Stimulated activated CD4-positive, alpha-beta T cell treated with anti-CD3 and anti-CD28 coated beads, Interleukin-2, amount 100 ng/mL, for 24 hours (primary cell): ENCODE data around the gene CHCHD6.

Experiments
- DNase-seq, 2 donors: peaks; one replicate each; pipeline ENCODE4 v3.0.0-alpha.2; 2020

The CHCHD6 gene

GRCh38 chr3:126963261-126964190 is 259.5 kb downstream of the CHCHD6 start:
- no peak for DNase-seq

DNA sequence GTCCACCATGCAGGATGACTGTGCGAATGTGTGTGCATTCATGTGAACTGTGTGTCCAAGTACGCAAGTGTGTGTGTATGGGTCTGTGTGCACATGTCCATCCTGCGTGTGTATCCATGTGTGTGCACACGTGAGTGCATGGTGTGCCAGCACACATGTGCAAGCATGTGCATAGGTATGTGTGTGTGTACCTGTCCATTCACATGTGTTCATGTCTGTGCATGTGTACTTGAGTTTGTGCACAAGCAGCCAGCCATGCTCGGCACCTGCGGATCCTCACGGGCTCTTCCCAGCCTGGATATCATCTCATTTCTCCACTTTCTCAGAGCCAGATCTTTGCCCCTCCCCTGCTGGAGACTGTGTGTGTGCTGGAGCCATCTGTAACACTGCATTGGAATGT is 260.2 kb downstream of the CHCHD6 start:
- DNase-seq: no peak

DNA sequence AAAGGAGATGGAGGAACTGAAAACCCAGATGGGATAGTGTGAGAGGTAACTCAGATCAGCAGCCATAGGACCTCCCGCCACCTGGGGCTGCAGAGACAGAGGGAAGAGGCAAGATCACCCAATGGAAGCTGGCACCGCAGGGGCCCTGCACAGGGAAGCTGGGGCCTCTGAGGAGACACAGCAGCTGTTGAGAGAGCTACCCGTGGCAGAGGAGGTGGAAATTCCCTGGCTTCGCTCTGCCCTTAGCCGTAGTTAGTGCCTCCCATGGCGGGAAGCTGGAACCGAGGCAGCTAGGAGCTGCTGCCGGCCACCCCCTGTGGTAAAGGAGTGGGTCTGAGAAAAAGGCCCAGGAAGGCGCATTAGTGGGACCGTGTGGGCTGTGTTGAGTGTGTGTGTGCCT is 260.9 kb downstream of the CHCHD6 start:
- no peak for DNase-seq

DNA sequence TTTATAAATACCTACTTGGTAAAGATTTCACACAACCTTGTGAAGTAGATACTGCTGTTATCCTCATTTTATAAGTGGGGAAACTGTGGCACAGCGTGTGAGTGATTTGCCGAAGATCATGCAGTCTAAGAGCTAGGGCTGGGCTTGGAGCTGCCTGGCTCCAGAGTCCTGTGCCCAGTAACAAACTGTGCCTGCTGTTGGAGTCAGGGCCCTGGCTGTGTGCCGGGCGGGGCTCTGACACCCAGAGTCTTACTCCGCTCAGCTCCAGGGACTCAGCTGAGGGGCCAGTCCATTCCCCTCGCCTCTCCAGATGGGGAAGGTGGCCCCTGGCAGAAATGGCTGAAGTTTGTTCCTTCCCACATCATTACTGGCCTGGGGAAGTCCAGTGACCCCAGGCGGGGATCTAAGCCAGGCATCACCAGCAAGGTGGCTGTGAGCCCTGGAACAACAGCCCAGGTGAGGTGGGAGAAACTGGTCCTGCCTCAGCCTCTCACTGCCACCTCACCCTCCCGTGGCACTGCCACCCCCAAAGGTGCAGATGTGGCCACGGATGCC is 261.6 kb downstream of the CHCHD6 start:
- DNase-seq: no peak

- no peak for DNase-seq
Measured at GRCh38 chr3:126967386-126967785, 263.3 kb downstream of the CHCHD6 start.

DNA sequence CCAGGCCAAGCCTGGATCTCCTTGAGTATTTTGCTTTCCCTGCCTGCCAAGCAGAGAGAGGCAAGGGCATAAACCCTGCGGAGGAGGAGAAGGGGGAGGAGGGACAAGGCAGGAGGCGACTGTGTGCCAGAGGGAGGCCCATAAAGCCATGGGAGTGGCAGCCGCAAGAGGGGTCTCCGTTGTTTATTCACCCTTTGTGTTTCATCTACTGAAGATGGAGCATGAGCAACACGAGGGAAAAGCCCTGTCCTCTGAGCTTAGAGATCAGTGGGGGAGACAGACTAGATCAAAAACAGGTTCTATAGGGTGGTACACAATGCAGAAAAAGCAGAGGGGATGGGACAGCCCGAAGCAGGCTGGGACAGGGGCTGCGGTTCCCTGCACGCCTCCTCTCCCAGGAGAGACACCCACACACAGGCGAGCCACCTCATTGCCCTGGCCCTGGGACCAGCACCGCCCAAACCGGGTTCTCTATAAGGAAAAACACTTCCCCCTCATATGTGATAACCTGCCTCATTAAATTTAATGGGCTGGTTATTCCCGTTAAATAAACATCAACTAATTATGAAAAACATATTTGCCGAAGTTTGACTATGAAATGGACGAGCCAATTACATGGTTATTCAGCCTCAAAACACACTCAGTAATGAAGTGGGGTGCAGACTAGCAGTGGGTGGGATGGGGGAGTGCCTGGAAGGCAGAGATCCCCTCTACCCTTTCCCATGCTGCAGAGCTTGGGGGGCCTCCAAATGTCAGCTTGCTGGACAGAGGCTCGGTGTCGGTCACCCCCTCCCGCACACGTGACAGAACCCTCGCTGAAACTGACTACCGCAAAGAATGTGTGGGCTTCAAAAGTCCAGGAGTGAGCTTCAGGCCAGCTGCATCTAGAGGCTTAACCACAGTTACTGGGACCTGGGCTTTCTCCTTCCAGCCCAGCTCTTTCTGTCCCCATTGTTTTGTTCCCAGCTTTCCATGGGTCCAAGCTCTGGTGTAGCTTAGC is 264.7 kb downstream of the CHCHD6 start:
- no peak for DNase-seq

DNA sequence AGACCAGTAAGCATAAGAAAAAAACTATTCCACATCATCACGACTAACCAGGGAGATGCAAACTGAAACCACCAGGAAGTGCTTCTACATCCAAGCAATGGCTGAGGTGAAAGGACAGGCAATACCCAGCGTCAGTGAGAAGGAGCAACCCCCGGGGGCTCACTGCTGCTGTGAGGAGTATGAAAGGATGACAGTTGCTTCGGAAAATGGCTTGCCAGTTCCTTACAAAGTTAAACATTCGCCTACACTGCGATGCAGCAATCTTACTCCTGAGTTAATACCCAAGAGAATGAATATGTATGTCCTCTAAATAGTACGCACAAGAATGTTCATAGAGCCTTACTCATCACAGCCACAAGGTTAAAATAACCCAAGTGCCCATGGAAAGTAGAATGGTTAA is 265.5 kb downstream of the CHCHD6 start:
- no peak for DNase-seq

DNA sequence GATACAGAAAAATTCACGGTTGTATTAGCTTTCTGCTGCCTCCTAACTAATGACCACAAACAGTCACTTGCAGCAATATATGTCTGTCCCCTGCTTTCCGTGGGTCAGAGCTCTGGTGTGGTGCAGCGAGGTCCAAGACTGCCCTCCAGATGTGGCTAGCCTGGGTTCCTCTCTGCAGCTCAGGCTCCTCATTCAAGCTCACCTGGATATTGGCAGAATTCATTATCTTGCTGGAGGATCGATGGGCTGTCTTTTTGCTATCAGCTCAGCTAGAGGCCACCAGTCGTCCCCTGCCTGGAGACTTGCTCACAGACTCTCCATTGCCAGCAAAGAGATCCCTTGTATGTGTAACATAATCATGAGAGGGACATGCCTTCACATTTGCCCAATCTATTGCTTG is 266.1 kb downstream of the CHCHD6 start:
- no peak for DNase-seq

DNA sequence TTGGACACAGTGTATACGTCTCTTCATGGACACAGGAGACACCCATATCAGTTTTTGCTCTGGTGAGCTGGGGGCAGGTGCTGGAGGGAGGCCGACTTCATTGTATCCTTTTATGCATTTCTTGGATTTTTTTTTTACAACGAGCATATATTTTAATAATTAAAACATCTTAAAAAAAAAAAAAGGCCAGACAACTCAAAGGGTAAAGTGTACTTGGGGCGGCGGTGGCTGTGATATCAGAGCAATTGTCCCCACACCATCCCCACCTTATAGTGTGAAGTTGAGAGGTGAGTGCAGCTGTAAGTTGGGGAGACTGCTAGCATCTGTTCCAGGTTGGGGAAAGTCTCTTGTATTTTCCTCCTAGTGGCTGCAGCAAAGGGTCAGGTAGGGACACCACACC is 266.9 kb downstream of the CHCHD6 start:
- no peak for DNase-seq

DNA sequence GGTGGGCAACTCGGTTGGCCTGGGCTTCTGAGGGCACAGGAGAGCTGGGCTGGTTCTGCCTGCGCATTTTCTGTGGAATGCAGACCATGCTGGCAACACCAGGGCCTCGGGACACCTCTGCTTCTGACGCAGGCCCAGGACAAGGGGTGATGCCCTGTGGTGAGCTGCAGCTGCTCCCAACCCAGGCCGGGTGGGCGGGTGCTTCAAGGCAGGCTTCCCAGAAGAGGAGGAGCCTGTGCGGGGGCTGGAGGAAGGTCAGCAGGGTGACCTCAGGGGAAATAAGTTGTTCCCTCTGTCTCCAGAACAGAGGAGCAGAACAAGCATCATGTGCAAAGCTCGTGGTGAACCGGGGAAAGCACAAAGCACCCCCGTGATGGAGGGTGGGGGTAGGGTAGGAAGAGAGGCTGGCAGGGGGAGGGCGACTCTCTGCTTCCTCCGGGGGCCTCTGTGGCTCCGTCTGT is 267.9 kb downstream of the CHCHD6 start:
- DNase-seq: no peak

DNA sequence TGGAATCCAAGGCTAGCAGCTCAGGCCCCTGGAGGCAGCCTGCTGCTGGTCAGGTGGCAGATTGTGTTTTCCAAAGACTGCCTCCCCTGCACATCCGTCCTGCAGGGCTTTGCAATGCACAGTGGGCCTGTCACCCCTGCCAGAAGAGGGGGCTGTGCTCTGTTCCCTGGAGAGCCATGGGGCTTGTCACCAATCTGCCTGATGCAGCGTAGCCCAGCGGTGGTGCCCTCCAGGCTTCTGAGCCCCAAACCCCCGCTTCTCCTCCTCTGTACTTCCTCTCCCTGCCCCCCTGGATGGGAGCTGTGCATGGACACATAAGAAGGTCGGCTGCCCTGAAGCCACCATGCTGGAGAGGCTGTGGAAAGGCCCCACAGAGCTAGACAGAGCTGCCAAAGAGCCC is 268.8 kb downstream of the CHCHD6 start:
- DNase-seq: no peak

- no peak for DNase-seq
Measured at GRCh38 chr3:126973814-126974213, 269.8 kb downstream of the CHCHD6 start.

- DNase-seq: no peak
Measured at GRCh38 chr3:126974756-126975155, 270.7 kb downstream of the CHCHD6 start.

DNA sequence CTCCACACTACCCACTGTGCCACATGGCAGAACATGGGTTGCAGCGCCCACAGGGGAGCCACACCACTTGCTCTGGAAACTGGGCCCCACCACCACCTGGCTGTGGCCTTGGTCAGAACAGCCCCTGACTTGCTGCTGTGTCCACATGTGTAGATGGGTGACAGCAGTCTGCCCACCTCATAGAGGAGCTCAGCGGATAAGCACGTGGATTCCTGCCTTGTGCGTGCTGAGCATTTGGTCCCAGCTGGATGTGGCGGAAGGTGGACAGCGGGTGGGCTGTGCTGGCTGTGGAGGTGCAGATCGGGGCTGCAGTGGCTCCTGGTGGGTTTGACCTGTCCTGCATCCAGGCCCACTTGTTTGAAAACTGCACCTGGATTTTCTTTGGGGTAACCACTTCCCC is 272.9 kb downstream of the CHCHD6 start:
- DNase-seq: no peak

DNA sequence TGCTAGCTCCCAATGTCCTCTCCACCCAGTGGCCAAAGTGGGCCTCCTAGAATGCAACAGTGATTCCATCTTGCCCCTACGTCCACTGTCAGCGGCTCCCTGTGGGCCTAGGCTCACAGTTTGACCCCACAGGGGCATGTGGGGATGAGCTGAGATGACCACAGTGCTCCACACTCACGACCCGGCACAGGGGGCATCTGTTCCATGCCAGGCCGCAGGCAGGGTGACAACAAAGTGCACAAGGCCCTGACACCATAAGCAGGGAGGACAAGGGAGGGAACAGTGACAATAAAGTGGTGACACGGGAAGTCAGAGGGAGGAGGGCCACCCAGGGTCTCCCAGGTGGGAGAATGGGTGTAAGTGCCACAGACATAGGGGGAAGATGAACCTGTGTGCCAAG is 273.8 kb downstream of the CHCHD6 start:
- DNase-seq: no peak

GRCh38 chr3:126978291-126978690 is 274.3 kb downstream of the CHCHD6 start:
- DNase-seq: no peak

DNA sequence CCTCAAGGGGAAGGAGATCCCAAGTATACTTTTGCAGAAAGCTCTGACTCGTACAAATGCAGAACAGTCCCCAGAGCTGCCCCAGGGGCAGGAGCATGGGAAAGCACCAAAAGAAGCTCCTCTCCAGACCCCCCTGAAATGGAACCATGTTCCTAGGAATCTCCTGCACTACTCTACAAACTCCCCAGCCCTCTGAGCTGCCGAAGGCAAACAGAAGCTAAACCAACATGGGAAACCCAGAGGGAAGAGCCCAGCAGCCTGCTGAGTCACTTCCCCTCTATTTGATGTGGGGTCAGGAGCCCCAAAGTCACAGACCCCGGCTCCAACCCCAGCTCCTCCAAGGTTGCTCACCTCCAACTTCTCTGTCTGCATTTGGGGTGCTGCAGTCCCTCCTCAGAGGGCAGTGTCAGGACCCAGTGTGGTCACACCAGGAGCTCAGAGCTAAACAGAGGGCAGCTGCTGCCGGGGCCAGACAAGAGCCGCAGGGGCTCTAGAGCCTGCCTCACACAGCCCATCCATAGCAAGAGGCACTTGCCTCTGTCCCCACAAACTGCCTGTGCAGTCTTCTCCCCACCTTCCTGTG is 275.1 kb downstream of the CHCHD6 start:
- DNase-seq: no peak

GRCh38 chr3:126980266-126980811 is 276.3 kb downstream of the CHCHD6 start:
- no peak for DNase-seq

GRCh38 chr3:126982126-126982470 is 278.1 kb downstream of the CHCHD6 start:
- DNase-seq: peak; percentile 64 to 70

GRCh38 chr3:126982471-126983175 is 278.6 kb downstream of the CHCHD6 start, which contains the start of gene PLXNA1:
TSS of gene PLXNA1 (plus strand) at chr3:126983115. CDS start at chr3:126988594, 5,479 bp downstream.
- DNase-seq: peak; percentile 85 to 86

DNA sequence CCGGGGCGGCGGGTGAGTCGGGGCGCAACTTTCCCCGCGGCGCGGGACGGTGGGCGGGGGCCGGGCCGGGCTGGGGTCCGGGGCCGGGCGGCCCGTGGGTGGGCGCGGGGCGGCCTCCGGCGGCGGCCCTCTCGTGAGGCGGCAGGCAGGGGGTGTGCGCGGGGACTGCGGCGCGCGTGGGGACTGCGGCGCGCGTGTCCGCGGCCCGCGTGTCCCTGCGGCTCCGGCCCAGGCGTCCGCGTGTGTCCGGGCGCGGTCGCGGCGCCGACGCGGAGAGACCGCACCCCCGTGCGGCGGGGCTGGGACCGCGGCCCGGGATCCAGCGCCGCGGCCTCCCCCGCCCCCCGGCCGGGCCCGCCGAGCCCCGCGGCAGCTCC is 279.2 kb downstream of the CHCHD6 start:
- peak in 1 of 2 donors; percentile 9 for DNase-seq
